Fibroblast of pulmonary artery (primary cell): Measurements from ENCODE around the gene GLOD4.
A peak's percentile ranks its signal among the peaks of the same experiment; 100 is the strongest.

ENCODE experiments used
- DNase-seq: peaks from one replicate; pipeline ENCODE4 v3.0.0-alpha.2; 2010; ENCODE audit warnings: low read depth
- H3K4me3 ChIP-seq: replicated peaks from 2 replicates; pipeline ENCODE4 v1.5.1; 2011; ENCODE audit warnings: low read depth, mild to moderate bottlenecking, control low read depth, low read length, moderate library complexity
- TF ChIP-seq, protein P1 (sequence below): IDR thresholded peaks from 2 replicates; pipeline ENCODE4 v1.5.1; 2011; ENCODE audit warnings: mild to moderate bottlenecking, control low read depth, low read length, inconsistent platforms; ENCODE audit errors: missing control alignments

GLOD4 gene

DNA sequence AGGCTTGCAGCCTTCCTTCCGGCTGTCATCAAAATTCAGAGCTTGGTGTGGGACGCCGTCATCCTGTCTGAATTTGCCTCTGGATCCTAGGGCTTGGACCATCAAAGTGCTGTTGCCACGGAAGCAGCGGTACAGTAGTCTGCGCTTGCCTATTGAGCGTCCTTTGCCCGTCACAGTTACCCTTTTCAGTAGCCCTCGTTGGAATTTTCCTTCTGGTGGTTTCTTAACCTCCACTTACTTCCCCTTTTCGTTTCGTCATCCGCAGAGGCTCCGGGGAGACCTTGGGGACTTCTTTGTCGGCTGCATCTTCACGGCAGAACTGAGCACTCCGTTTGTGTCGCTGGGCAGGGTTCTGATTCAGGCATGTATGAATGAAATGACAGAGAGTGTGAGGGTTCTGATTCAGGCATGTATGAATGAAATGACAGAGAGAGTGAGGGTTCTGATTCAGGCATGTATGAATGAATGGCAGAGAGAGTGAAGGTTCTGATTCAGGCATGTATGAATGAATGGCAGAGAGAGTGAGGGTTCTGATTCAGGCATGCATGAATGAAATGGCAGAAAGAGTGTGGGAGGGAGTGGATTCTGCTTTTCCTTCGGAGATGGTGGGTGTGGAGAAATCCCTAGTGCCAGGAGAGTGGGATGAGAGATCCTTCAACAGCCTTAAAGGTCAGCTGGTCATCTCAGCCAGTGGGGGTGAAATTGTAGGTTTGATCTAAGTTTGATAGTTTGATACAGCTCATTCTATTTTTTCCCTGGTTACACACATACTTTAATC, 41.7 kb downstream of the GLOD4 start:
- TF ChIP-seq, protein P1, sequence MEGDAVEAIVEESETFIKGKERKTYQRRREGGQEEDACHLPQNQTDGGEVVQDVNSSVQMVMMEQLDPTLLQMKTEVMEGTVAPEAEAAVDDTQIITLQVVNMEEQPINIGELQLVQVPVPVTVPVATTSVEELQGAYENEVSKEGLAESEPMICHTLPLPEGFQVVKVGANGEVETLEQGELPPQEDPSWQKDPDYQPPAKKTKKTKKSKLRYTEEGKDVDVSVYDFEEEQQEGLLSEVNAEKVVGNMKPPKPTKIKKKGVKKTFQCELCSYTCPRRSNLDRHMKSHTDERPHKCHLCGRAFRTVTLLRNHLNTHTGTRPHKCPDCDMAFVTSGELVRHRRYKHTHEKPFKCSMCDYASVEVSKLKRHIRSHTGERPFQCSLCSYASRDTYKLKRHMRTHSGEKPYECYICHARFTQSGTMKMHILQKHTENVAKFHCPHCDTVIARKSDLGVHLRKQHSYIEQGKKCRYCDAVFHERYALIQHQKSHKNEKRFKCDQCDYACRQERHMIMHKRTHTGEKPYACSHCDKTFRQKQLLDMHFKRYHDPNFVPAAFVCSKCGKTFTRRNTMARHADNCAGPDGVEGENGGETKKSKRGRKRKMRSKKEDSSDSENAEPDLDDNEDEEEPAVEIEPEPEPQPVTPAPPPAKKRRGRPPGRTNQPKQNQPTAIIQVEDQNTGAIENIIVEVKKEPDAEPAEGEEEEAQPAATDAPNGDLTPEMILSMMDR: no peak
- no peak for DNase-seq
- H3K4me3 ChIP-seq: no peak overlapping the region

DNA sequence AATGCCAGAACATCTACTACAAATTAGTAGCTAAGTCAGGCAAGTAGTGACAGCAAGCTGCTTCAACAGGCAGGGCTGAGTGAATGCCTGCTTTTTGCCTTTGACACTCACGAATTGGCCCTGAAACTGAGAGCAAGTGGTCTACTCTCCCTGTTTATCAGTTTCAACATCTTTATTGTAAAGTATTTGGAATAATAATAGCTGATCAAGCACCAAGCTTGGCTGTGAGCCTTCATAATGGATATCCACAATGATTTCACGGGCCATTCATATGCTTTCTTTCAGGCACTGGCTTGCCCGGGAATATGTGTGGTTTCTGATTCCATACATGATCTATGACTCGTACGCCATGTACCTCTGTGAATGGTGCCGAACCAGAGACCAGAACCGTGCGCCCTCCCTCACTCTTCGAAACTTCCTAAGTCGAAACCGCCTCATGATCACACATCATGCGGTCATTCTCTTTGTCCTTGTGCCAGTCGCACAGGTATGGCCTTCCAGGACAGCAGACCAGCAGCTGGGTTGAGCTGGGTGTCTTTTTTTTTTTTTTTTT, 44.4 kb downstream of the GLOD4 start:
- no peak overlapping the region for H3K4me3 ChIP-seq
- TF ChIP-seq, protein P1: no peak
- DNase-seq: no peak

DNA sequence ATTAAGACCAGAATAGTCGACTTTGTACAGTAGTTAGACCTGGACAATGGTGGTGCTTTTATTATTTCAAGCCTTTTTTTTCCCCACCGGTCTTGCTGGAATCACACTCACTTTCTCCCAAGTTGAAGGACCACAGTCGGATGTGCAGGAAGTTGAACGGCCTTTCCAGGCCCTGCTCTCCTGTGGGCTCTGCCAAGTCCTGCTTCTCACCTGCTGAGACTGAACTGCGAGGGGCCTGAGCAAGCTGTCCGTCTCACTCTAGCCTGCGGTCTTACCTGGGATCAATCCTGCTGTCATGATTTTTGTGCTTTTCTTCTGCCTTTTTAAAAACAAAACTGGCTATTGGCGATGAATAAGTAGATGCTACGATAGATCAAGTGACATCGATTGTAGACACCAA, 48.3 kb downstream of the GLOD4 start:
- peak overlapping the region; percentile 68 for H3K4me3 ChIP-seq
- TF ChIP-seq, protein P1: no peak
- no peak for DNase-seq

DNA sequence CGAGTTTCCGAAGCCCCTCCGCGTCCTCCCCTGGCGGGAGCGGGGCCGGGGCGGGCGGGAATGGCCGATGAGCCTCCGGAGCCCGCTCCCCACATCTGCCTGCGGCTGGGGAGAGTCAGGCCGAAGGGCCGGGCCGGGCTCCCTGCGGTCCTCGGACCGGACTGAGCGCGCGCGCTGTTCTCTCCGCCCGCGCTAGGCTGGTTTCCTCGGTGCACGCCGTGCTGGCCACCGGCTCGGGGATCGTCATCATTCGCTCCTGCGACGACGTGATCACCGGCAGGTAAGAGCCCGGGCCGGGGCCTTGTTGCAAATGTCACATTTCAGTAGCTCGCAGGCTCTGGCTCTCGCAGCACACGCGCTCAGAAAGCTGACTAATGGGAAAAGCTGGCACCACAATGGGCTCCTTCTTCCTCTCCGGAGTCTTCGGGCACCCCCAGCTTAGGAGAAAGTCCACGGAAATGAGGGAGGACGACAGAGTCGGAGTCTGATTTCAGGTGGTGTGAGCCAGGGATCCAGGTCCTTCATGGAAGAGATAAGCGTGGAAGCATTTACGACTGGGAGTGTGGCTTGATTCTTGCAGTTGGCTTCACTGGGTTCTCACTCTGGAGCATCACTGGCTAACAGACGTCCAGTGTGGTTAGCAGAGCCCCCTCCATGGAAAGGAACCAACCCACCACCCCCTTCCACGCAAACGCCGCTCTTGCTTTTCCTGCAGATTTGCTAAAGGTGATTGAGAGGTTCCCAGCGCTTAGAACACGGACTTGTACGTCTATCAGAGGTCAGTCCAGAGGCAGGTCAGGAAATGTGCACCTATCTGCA, 49.0 kb downstream of the GLOD4 start:
- peak; percentile 20 for DNase-seq
- TF ChIP-seq, protein P1: no peak
- peak overlapping the region; percentile 68 for H3K4me3 ChIP-seq

DNA sequence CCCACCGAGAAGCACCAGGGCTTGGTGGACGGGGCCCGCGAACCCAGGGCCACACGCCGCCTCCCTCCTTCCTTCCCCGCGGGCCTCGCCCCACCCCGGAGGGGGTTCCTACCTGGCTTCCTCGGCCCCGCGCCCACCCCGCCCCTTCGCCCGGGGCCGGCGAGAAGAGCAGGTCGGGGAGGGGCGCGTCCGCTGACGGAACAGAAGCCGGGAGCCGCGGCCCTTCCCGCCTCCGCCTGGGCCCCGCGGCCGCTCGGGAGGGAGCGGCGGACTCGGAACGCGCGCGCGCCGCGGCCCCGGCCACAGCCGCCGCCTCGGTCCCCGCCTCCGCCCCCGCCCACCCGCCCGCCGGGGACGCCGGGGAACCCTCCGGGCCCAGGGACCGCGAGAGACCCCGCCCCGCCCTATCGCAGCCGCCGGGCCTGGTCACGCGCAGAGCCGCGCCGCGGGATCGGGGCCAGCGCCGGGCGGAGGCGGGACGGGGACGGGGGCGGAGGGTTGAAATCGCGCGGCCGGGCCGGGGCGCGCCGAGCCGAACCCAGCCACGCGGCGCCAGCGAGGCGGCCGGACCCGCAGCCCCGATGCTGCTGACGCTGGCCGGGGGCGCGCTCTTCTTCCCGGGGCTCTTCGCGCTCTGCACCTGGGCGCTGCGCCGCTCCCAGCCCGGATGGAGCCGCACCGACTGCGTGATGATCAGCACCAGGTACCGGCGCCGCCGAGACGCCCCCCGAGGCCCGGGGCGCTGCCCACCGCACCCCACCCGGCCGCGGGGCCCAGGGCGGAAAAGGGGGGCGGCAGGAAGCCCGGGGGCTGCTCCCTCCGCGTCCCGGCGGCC, 49.8 kb downstream of the GLOD4 start, which contains the start of gene TLCD3A:
Gene TLCD3A, plus strand, starts transcription at position 530 of the 835 bp plus-strand sequence. Its CDS starts 52 bp downstream, at position 582.
- DNase-seq: peak; percentile 60
- H3K4me3 ChIP-seq: peak within 1 kb of the TSS; percentile 68
- TF ChIP-seq, protein P1: no peak

DNA sequence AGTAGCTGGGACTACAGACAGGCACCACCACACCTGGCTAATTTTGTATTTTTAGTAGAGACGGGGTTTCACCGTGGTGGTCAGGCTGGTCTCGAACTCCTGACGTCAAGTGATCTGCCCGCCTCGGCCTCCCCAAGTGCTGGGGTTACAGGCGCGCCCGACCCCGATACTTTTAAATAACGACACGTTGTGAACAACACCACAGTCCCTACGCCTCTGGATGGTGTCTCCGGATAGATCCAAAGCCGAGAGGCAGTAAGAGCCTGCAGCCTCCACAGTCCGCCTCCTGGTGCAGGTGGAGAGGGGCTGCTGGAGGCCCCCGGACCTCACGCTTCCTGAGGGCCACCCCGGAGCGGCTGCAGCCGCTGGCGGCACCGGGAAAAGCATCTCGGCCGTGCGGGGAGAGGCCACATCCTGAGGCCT, 50.4 kb downstream of the GLOD4 start:
- peak overlapping the region; percentile 68 for H3K4me3 ChIP-seq
- TF ChIP-seq, protein P1: no peak
- DNase-seq: peak; percentile 21
